GM19463 (cell line): Measurements from ENCODE around the gene SPOPL.

Experiments
- ATAC-seq: cut with Tn5 transposase; IDR thresholded peaks from one replicate; pipeline ENCODE4 v1.9.1; 2021; ENCODE audit warnings: mild to moderate bottlenecking, moderate library complexity; ENCODE audit not compliant: unreplicated experiment

Gene SPOPL

DNA sequence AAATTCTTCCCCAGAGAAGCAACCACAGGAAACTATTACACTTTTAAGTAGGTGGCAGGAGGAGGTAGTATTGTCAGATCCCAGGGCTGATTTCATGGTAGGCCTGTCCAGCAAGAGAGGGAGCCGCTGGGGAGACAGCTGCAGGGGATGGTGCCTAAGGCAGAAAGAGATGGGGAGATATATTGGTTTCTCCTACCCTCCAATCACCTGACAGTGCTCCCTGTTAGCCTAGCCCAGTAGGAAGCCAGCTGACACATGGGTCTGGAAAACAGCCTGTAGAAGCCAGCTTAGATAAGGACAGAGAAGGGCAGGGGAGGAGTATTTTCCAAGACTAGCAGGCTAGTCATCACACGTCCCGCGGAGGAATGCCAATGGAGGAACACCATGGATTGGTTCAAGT lies 8.2 kb upstream of the SPOPL start:
- no peak for ATAC-seq

DNA sequence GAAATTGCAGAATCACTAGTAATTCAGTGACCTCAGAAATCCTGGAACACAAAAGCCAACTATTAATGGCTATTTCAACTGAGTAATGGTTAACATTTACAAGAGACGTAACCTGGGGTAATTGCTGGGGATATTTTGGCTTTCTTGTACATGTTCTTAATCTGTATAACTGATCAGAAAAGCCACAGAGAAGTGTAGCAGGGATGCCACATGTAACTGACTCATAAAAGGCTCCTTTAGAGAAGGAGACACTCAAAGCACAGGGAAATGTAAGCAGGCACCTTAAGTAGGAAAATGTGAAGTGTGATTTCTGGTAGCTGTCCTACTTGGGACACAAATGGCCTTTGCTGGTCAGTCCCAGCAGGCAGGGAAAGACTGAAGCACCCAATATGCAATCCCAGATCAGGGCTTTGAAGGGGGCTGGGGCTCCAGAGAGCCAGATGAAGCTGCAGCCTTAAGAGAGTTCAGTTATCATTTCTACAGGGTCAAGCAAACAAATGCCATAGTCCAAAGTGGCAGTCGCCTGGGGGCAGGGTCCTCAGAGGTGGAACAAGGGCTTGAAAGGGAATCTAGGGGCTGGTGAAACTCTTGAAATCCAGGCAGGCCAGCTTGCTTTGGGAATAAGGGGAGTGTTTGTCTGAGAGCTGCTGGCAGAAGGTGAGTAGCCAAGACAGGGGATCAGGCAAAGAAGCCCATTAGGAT lies 7.2 kb upstream of the SPOPL start:
- ATAC-seq: no peak

DNA sequence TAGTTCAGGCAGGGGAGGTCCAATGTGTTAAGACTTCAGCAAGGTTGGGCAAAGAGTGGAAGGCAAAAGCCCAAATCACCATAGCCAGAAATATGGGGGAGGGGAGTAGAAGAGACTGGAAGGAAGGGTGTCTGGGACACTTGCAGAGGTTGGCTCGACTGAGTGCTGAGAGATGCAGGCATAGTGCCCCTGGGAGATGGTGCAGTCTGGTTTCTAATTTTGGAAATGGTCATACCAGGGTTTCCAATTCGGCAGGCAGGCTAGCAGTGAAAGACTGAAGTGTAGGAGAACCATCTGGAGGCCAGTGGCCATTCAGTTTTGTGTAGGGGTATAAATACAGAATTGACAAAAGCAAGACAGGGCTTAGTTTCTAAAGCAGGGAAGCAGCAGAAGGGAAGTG lies 6.2 kb upstream of the SPOPL start:
- no peak for ATAC-seq

DNA sequence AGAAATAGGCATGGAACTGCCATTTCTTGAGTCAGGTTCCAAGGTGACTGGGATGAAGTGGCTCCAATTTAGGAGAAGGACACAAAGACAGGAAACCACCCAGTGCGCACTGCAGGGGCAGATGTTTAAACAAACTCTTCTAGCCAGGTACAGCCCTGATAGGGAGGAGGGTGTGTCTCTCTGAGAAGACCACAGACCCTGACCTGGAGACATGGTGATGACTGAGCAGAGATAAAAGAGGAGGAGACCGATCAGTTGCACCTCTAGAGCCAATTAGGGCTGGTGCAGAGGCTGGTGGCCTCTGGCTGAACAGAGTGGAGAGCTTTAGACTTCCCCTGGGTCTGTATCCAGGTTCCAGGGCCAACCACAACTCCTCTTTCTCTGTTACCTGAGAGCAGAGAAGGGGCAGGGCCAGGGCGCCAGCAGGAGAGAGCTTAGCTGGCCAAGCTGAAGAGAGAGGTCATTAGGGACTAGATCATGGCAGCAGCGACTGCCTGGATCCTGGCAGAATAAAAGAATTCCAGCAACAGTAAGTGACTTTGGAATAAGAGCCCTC lies 5.4 kb upstream of the SPOPL start:
- ATAC-seq: no peak

DNA sequence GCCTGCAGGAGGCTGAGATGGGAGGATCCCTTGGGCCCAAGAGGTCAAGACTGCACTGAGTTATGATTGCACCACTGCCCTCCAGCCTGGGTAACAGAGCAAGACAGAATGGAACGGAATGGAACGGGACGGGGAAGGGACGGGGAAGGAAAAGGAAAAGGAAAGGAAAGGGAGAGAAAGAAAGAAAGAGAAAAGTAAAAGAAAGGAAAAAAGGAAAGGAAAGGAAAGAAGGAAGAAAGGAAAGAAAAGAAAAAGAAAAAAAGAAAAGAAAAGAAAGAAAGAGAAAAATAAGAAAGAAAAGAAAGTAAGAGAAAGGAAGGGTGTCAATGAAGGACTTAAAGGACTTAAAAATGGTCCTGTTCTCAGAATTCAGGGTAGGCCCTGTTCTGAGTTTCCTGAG lies 4.3 kb upstream of the SPOPL start:
- ATAC-seq: no peak

DNA sequence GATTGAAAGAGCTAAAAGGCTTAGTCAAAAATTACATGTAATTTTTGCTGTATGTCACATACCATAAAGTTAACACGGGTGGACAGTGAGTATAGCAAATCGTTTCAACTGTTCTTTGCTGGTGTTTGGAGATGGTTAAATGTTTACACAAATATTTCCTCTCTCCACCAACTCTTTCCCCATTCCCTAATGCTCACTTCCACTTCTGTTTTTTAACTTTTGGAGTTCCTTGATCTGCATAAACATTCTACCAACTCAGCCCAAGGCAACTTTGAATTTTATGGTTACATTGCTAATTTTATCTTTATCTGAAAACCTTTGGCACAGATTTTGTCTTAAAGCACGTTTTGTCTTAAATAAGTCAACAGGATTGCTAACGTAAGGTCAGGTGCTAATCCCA lies 1.9 kb upstream of the SPOPL start:
- ATAC-seq: no peak

DNA sequence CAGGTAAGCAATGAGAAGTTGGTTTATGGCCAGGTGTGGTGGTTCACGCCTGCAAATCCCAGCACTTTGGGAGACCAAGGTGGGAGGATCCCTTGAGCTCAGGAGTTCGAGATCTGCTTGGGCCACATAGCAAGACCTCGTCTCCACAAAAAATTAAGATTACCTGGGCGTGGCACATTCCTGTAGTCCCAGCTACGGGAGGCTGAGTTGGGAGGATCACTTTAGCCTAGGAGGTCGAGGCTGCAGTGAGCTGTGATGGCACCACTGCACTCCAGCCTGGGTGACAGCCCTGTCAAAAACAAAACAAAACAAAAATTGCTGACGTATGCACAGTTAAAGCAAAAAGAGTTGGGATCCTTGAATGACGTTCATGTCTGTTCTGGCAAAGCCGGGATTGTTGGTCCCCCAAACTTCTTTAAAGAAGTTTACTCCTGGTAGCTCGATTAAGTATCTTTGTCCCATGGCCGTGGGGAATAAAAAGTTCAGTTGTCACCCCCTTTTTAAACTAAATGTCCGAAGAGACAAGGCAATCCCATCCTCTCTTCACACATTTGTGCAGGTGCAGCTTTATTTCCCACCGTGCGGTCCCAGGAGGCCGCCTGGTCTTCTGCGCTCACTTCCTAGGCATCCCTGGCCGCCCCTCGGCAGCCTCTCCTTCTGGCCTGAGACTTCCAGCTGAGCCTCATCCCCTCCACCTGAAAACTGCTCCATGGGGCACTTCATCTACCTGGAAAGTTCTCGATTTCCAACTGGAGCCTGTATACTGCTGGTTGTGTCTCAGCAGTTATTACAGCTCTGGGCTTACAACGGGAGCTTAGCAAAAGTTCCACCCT lies 762 bp upstream of the SPOPL start:
- peak; percentile 6 for ATAC-seq

DNA sequence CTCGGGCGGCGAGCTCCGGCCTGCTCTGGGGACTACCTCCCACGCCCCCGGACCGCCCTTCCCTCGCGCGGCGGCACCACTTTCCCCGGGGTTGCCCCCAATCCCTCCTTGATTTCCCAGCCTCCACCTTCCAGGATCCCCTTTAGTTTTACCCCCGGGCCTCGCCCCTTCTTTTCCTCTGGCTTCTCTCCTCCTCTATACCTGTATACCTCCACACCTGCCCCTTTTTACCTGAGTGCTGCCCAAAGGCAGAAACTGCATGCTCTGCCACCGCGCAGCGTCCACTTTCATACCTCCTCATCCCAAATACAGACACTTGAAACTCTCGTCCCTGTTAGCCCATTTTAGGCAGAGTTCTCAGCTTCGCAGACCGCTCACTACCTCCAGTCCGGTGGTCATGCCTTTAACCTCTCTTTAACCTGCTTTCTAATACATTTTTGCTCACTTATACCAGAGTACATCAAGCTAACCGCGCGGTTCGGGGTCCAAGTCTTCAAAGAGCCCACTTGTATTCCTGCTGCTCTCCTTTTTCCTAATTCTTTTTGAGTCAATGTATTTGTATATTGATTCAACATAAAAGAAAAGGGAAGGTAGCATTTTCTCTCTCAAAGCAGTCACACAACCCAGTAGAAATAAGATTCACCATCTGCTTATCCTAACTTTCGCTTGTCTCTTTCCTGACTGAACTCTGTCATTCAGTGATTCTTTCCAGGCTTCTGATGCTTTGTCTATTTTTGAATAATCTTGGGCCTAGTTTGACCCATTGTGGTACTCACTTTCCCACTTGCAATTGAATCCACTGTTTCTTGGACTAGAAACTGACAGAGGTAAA lies 901 bp downstream of the SPOPL start:
- no peak for ATAC-seq

DNA sequence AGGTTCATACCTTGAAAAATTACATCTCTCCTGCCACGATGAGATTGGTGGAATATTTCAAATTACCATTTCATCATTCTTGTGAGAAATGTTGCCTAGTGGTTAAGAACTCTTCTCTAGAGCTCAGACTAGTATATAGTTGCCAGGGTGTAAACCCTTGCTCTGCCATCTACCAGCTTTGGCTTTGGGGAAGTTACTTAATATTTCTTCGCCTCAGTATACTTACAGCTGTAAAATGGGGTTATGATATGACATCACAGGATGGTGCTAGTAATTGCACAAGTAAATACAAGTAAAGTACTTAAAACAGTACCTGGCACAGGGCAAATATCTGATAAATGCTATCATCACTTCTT lies 1.5 kb downstream of the SPOPL start:
- ATAC-seq: no peak

DNA sequence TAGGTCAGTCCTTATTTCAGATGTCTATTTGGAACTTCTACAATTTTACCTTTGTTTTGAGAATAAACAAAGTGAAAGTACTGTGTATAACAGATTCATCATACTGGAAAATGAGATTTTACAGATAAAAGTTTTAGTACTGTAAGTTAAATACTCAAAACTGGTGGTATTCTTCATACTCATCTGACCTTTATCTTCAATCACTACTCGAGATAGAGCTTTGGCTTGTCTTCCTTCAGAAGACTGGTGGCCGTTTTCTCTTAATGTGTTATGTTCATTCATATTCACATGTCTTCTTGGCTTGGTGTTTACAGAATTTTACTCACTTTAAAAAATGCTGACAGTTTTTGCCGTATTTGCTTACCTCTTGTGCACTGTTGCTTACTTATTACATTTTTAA lies 2.1 kb downstream of the SPOPL start:
- ATAC-seq: no peak

DNA sequence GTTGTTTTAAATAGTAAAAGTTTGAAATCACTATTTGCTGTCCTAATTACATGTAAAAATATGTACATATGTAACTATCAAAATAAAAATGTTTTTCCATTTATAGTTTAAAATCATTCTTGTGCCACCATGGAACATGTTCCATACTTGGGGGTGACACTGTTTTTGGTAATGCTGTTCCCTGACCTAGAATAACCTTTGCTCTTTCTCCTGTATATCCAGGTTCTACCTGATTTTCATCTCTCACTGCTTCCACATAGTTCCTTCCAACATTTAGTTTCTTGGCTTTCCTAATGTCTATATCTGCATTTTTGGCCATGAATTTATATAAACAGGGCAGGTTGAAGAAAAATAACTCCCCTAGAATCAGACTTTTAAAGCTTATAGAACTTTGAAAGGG lies 2.5 kb downstream of the SPOPL start:
- ATAC-seq: no peak

DNA sequence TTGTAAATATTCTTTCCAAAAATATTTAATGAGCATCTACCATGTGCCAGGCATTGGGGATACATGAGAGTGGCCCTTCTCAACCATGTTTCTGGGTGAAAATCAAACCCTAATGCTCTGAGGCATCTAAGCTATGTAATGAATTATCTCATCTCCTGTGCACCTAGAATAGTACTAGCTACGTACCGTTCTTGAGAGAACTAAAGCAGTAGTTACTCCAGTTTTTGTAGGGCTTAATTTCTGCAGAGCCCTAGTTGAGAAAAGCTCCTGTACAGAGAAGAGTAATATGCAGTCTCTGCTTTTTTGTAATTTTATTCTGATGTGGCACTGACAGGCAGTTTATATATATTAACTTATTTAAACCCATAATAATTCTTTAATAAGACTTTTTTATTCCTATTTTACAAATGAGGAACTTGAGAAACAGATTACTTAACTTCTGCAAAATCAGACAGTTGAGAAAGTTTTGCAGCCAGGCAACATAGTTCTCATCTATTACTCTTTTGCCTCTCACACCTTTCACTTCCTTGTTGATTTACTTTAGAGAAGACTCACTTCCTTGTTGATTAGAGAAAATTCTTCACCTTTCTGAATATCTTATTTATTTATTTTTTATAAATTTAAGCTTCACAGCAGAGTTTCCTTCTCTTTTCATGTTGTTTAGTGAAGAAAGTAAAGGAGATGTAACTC lies 3.1 kb downstream of the SPOPL start:
- no peak for ATAC-seq

DNA sequence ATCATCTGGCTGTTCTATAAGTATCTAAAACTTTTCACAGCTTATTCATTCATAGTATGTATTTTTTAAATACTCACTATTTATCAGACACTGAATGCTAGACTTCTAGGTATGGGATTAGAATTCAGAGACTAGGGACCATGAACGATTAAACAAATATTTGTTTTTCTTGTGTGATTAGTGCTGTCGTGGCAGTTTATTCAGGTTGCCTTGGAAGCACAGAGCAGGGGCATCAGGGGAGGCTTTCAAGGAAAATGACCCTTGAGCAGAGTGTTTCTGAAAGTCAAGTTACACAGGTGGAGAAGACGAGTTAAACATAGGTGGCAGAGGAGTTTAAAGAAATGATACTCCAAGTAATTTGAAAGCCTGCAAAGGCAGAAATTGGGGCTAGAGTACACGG lies 5.7 kb downstream of the SPOPL start:
- ATAC-seq: no peak

DNA sequence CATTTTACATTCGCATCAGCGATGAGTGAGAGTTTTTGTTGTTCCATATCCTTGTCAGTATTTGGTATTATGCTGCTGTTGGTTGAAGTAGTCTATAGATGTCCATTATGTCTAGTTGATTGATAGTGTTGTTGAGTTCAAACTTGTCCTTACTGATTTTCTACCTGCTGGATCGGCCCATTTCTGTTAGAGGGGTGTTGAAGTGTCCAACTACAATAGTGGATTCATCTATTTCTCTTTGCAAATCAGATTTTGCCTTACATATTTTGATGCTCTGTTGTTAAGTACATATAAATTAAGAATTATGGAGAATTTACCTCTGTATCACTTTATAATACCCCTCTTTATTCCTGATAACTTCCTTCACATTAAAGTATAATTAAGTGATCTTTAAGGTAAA lies 8.7 kb downstream of the SPOPL start:
- ATAC-seq: no peak

DNA sequence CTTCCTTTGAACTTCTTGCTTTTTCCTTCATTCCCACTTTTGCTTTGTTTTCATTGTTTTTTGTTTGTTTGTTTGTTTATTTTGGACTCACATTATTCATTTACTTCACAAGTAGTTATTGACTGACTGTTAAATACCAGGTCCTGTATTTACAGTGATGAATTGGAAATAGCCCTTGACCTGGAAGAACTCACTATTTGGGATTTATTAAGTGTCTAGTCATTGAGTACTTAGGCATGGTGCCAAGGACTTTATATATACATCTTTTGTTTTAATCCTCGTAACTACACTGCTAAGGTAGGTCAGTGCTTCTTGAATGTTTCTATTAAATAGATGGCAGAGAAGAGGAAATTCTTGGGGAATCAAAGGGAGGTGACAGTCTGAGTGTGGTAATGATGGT lies 11.1 kb downstream of the SPOPL start:
- no peak for ATAC-seq

DNA sequence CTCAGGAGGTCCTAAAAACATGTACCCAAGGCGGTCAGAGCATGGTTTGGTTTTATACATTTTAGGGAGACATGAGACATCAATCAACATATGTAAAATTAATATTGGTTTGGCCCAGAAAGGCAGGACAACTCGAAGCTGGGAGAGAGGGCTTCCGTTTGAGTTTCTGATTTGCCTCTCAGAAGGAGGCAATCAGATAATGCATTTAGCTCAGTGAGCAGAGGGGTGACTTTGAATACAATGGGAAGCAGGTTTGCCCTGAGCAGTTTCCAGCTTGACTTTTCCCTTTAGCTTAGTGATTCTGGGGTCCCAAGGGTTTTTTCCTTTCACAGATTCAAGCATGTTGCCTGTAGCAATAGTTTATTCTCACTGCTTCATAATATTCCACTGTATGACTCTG lies 12.6 kb downstream of the SPOPL start:
- no peak for ATAC-seq

DNA sequence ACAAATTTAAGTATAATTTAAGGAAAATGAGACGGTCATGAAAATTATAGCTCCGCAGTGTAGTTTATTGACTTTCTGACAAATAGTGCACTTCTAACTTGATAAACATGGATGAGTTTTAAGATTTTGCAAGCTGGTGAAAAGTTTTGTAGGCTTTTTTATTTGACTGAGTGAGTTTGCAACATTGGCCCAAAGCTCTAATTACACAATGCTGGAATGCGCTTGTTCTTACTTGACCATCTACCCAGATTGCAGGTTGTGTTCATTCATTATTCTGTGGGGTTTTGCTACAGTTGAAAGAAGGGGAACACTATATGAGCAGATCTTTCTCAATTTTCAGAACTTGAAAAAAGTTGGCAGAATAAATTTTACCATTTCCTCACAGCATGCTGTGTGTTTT lies 13.5 kb downstream of the SPOPL start:
- ATAC-seq: no peak

DNA sequence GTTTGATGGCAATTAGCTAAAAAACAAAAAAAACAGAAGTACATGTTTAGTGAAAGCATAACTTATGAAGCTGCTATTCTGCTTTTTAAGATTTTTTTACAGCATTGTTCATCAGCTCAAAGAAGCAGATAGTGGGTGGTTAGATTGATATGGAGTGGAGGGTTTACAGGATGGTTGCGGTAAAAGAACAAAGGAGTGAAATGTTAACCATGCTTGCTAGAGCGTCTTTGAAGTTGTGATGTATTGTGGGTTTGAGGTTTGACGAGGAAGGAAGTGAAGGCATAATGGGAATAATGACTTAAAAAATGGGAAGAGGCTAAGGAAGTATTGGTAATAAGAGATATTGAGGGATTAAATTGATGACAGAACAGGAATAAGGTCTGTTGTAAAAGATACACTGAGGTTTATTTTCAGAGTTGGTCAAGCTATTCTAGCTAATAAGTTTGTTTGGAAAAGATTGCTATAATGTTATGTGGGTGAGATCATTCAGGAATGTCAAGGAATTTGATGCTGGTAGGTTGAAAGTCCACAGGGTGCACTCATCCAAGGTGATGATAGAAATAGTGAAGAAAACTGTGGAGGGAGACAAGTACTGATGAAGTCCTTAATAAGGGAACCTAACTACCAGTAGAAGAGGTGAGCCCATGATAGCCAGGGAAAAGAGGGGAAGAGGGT lies 14.6 kb downstream of the SPOPL start:
- ATAC-seq: no peak

DNA sequence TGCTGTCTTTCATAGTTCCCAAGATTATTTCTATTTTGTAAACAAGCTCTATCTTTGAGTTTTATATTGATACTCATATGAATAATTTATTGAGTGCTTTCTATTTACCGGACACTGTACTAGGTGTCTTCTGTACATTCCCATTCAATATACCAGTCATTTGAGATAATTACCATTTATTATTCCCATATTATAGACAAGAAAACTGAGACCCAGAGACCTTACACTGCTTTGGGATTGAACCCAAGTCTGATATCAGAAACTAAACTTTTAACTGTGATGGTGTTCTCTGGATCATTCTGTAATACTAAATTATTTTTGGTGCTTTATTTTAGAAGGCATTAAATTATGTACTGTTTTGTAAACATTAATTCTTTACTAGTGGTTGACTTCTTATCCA lies 17.3 kb downstream of the SPOPL start:
- ATAC-seq: no peak

DNA sequence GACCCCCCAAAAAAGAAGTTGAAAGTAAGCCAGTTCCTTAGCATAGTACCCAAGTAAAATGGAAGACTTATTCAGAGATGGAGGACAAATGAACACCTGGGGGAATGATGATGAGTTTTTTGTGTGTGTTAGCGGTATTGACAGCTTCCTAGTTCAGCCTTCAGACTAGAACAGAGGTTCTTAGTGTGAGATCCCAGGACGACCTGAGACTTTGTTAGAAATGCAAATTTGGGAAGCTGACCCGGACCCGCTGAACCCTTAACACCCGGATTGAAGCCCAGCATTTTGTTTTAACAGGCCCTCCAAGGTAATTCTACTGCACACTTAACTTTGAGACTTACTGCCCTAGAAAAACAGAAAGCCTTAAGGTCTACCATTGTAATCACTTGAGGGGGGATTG lies 20.3 kb downstream of the SPOPL start:
- no peak for ATAC-seq
